ENCODE measurements around the gene GGTLC1. TPM values are rescaled to one million over a fixed set of nuclear protein-coding genes. Genes with fewer than 3 reads are reported as not detected.

GGTLC1 gene
- total and polyA plus RNA-seq, 2 donors from 2014 or later: not detected

GRCh38 chr20:24032400-24032898, 43.9 kb upstream of the GGTLC1 start:
- FAIRE-seq (no peak), DNase-seq (no peak)
- Histone ChIP-seq H3K36me3 (ENCODE audit: control insufficient read depth in 2 of 3, insufficient read depth in 3 of 3, low read length in 3 of 3) (no peaks in the 10 kb centered on the region), H3K9ac (ENCODE audit: low read length in 3 of 3) (no peak overlapping the region), H3K27ac (ENCODE audit: low read depth in 2 of 2, low read length in 2 of 2) (no peak overlapping the region), H3K27me3 (ENCODE audit: control insufficient read depth, insufficient read depth, low read length) (no peaks in the 10 kb centered on the region), H3K9me3 (ENCODE audit: control insufficient read depth in 2 of 3, insufficient read depth in 1 of 3, low read length in 3 of 3) (no peaks in the 10 kb centered on the region), H3K4me1 (ENCODE audit: control insufficient read depth in 2 of 3, insufficient read depth in 2 of 3, low read depth in 1 of 3, low read length in 3 of 3) (no peaks in the 10 kb centered on the region), H3K4me3 (ENCODE audit: low read length in 3 of 3) (no peak overlapping the region)
- intact Hi-C loops (cut with DNase I): no loop called here
- no peak for TF ChIP-seq CTCF (IDR thresholded peaks at IDR 0.05; ENCODE audit: borderline replicate concordance, extremely low read depth, insufficient read depth)

DNA sequence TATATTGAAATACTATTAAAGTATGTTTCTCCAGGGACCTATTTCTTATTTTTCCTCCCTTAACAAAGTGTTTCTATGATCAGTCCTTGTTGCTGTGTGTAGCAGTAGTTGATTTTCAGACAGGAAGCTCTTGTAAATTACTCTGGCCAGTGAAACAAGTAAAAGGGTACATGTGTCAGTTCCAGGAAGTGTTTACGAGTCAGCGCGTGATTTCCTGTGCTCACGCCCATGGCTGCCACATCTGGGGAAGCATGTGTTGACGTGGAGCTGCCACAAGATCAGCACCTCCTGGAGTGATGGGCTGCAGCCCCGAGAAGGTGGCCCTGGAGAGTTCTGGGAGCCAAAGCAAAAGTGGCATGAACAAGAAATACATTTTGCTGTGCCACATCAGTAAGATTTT, 38.6 kb upstream of the GGTLC1 start:
- Histone ChIP-seq H3K27ac (ENCODE audit: low read depth in 2 of 2, low read length in 2 of 2) (no peak overlapping the region), H3K27me3 (ENCODE audit: control insufficient read depth, insufficient read depth, low read length) (no peaks in the 10 kb centered on the region), H3K9me3 (ENCODE audit: control insufficient read depth in 2 of 3, insufficient read depth in 1 of 3, low read length in 3 of 3) (no peaks in the 10 kb centered on the region), H3K4me3 (ENCODE audit: low read length in 3 of 3) (no peak overlapping the region), H3K4me1 (ENCODE audit: control insufficient read depth in 2 of 3, insufficient read depth in 2 of 3, low read depth in 1 of 3, low read length in 3 of 3) (no peaks in the 10 kb centered on the region), H3K9ac (ENCODE audit: low read length in 3 of 3) (no peak overlapping the region), H3K36me3 (ENCODE audit: control insufficient read depth in 2 of 3, insufficient read depth in 3 of 3, low read length in 3 of 3) (no peaks in the 10 kb centered on the region)
- intact Hi-C loops (cut with DNase I): no loop called here
- FAIRE-seq (no peak), DNase-seq (peak in 3 of 5 donors; percentile 33 to 83 (median 60))
- TF ChIP-seq CTCF (IDR thresholded peaks at IDR 0.05; ENCODE audit: borderline replicate concordance, extremely low read depth, insufficient read depth): no peak

GRCh38 chr20:24022621-24023180, 34.1 kb upstream of the GGTLC1 start:
- intact Hi-C loops (cut with DNase I): no loop called here
- Histone ChIP-seq H3K27me3 (ENCODE audit: control insufficient read depth, insufficient read depth, low read length) (no peaks in the 10 kb centered on the region), H3K4me3 (ENCODE audit: low read length in 3 of 3) (no peak overlapping the region), H3K9me3 (ENCODE audit: control insufficient read depth in 2 of 3, insufficient read depth in 1 of 3, low read length in 3 of 3) (no peaks in the 10 kb centered on the region), H3K4me1 (ENCODE audit: control insufficient read depth in 2 of 3, insufficient read depth in 2 of 3, low read depth in 1 of 3, low read length in 3 of 3) (no peaks in the 10 kb centered on the region), H3K9ac (ENCODE audit: low read length in 3 of 3) (no peak overlapping the region), H3K36me3 (ENCODE audit: control insufficient read depth in 2 of 3, insufficient read depth in 3 of 3, low read length in 3 of 3) (no peaks in the 10 kb centered on the region), H3K27ac (ENCODE audit: low read depth in 2 of 2, low read length in 2 of 2) (no peak overlapping the region)
- no peak for TF ChIP-seq CTCF (IDR thresholded peaks at IDR 0.05; ENCODE audit: borderline replicate concordance, extremely low read depth, insufficient read depth)
- DNase-seq: no peak
- FAIRE-seq: no peak

DNA sequence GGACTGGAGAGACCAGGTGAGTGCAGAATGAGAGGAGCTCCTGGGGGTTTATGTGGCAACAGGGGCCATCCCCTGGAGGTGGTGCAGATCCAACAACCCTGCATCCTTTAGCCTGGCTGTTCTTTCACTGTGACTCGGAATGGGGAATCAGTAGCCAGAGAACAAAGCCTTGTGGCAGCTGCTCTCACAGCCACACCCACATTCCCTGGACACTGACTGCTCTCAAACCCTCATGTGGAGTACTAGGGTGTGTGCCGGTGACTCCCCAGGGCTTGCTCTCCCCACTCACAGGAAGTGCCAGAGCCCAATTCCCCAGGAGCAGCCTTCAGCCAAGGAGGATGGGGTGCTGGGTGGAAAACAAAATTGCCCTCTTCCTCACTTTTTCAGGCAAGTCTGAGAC, 30.2 kb upstream of the GGTLC1 start:
- DNase-seq (no peak), FAIRE-seq (no peak)
- Histone ChIP-seq H3K36me3 (ENCODE audit: control insufficient read depth in 2 of 3, insufficient read depth in 3 of 3, low read length in 3 of 3) (no peaks in the 10 kb centered on the region), H3K9me3 (ENCODE audit: control insufficient read depth in 2 of 3, insufficient read depth in 1 of 3, low read length in 3 of 3) (no peaks in the 10 kb centered on the region), H3K4me1 (ENCODE audit: control insufficient read depth in 2 of 3, insufficient read depth in 2 of 3, low read depth in 1 of 3, low read length in 3 of 3) (no peaks in the 10 kb centered on the region), H3K27me3 (ENCODE audit: control insufficient read depth, insufficient read depth, low read length) (no peaks in the 10 kb centered on the region), H3K4me3 (ENCODE audit: low read length in 3 of 3) (no peak overlapping the region), H3K9ac (ENCODE audit: low read length in 3 of 3) (no peak overlapping the region), H3K27ac (ENCODE audit: low read depth in 2 of 2, low read length in 2 of 2) (no peak overlapping the region)
- TF ChIP-seq CTCF (IDR thresholded peaks at IDR 0.05; ENCODE audit: borderline replicate concordance, extremely low read depth, insufficient read depth): no peak
- intact Hi-C loops (cut with DNase I): no loop called here
